GM21515 (cell line): Measurements from ENCODE around the gene POFUT1.
A peak's percentile ranks its signal among the peaks of the same experiment; 100 is the strongest.

Source experiments
- ATAC-seq: cut with Tn5 transposase; IDR thresholded peaks from one replicate; pipeline ENCODE4 v1.9.1; 2021; ENCODE audit not compliant: unreplicated experiment

Gene POFUT1

GRCh38 chr20:32205843-32206759 lies 1.6 kb upstream of the POFUT1 start:
- no peak for ATAC-seq

GRCh38 chr20:32206760-32207625 lies 687 bp upstream of the POFUT1 start:
- peak; percentile 22 for ATAC-seq

- ATAC-seq: no peak
Observed at GRCh38 chr20:32208499-32209154, 947 bp downstream of the POFUT1 start.

GRCh38 chr20:32209850-32210605 lies 2.3 kb downstream of the POFUT1 start:
- no peak for ATAC-seq

GRCh38 chr20:32213870-32214269 lies 6.2 kb downstream of the POFUT1 start:
- no peak for ATAC-seq

- ATAC-seq: no peak
Observed at GRCh38 chr20:32215147-32215546, 7.5 kb downstream of the POFUT1 start.

- no peak for ATAC-seq
Observed at GRCh38 chr20:32215729-32216128, 8.0 kb downstream of the POFUT1 start.

- no peak for ATAC-seq
Observed at GRCh38 chr20:32216179-32217142, 8.8 kb downstream of the POFUT1 start.

GRCh38 chr20:32218156-32218900 lies 10.6 kb downstream of the POFUT1 start:
- no peak for ATAC-seq

- no peak for ATAC-seq
Observed at GRCh38 chr20:32224463-32224862, 16.8 kb downstream of the POFUT1 start.

- ATAC-seq: no peak
Observed at GRCh38 chr20:32226391-32226790, 18.7 kb downstream of the POFUT1 start.

- no peak for ATAC-seq
Observed at GRCh38 chr20:32227306-32227705, 19.6 kb downstream of the POFUT1 start.

GRCh38 chr20:32227744-32228688 lies 20.3 kb downstream of the POFUT1 start:
- no peak for ATAC-seq

GRCh38 chr20:32229251-32229747 lies 21.6 kb downstream of the POFUT1 start:
- no peak for ATAC-seq

GRCh38 chr20:32230707-32231106 lies 23.0 kb downstream of the POFUT1 start:
- ATAC-seq: no peak

GRCh38 chr20:32231245-32231644 lies 23.6 kb downstream of the POFUT1 start:
- ATAC-seq: no peak

- no peak for ATAC-seq
Observed at GRCh38 chr20:32231847-32232246, 24.2 kb downstream of the POFUT1 start.
